B cell (primary cell): ENCODE measurements around the gene UBE2Q2. TPM values are rescaled to one million over a fixed set of nuclear protein-coding genes. Genes with fewer than 3 reads are reported as not detected.

Source experiments
- ATAC-seq: fragments of 200-7000 bp; cut with Tn5 transposase; one replicate; pipeline ENCODE4 v1.10.0; 2021; ENCODE audit warnings: low read depth, mild to moderate bottlenecking, moderate number of reproducible peaks, moderate library complexity
- CTCF ChIA-PET: fragments of 350-600 bp; sonication (Branson Sonifier 250); formaldehyde crosslinking; loops from one replicate; lab custom pipeline; 2021; ENCODE audit warnings: antibody characterized with exemption, inconsistent platforms; lab: Charles Lee
- POLR2A ChIA-PET: fragments of 350-600 bp; sonication (Branson Sonifier 250); formaldehyde crosslinking; loops from one replicate; lab custom pipeline; 2021; ENCODE audit warnings: antibody characterized with exemption; lab: Charles Lee
- DNase-seq: peaks from one replicate; pipeline ENCODE4 v3.0.0; 2013
- H2AFZ ChIP-seq: 2 replicates; pipeline ENCODE4 v1.6.1; 2012; ENCODE audit warnings: mild to moderate bottlenecking, low read depth, low read length; ENCODE audit not compliant: insufficient read depth, poor library complexity, severe bottlenecking
- H3K27ac ChIP-seq, 2 donors: 1 replicate in 1 of 2; 2 replicates in 1 of 2; pipeline ENCODE4 v1.5.1; 2012 to 2013; ENCODE audit warnings: low read length in 2 of 2, mild to moderate bottlenecking in 2 of 2, moderate library complexity in 1 of 2
- H3K27me3 ChIP-seq, 4 experiments: fragments of 200-600 bp in 1 of 4; sonication (generic) in 1 of 4; replicated peaks in 1 of 4; 1 replicate in 2 of 4; 2 replicates in 2 of 4; pipeline versions ENCODE4 v1.6.1 to v1.7.0; 2013 to 2016; ENCODE audit warnings: low read length in 3 of 4, mild to moderate bottlenecking in 2 of 4, mixed read lengths in 1 of 4, moderate library complexity in 1 of 4; ENCODE audit not compliant: insufficient read depth in 4 of 4, control insufficient read depth in 3 of 4; ENCODE audit errors: control extremely low read depth in 1 of 4
- H3K36me3 ChIP-seq, 2 experiments: replicated peaks in 1 of 2; 1 replicate in 1 of 2; 2 replicates in 1 of 2; pipeline versions ENCODE4 v1.6.1 to v1.7.1; 2013; ENCODE audit warnings: low read length in 1 of 2; ENCODE audit not compliant: insufficient read depth in 2 of 2, control insufficient read depth in 1 of 2; ENCODE audit errors: control extremely low read depth in 1 of 2, extremely low read depth in 1 of 2
- H3K4me1 ChIP-seq, 2 donors: fragments of 200-600 bp in 1 of 2; sonication (generic) in 1 of 2; 1 replicate in 1 of 2; 2 replicates in 1 of 2; pipeline versions ENCODE4 v1.5.1 to v1.6.1; 2013 to 2017; ENCODE audit warnings: low read length in 2 of 2; ENCODE audit not compliant: control insufficient read depth in 2 of 2, insufficient read depth in 2 of 2
- H3K4me2 ChIP-seq: replicated peaks from 2 replicates; pipeline ENCODE3; 2012; ENCODE audit warnings: mild to moderate bottlenecking, low read depth, low read length; ENCODE audit not compliant: poor library complexity, severe bottlenecking
- H3K4me3 ChIP-seq, 5 experiments: fragments of 200-600 bp in 1 of 5; sonication (generic) in 1 of 5; 1 replicate in 3 of 5; 2 replicates in 2 of 5; pipeline versions ENCODE4 v1.5.1 to v1.7.0; 2011 to 2016; ENCODE audit warnings: low read length in 4 of 5, mild to moderate bottlenecking in 4 of 5, low read depth in 2 of 5, control low read depth in 1 of 5, moderate library complexity in 1 of 5; ENCODE audit not compliant: insufficient read depth in 1 of 5; ENCODE audit errors: control extremely low read depth in 1 of 5, extremely low read depth in 1 of 5
- H3K79me2 ChIP-seq: fragments of 200-600 bp; sonication (generic); one replicate; pipeline ENCODE4 v1.6.0; 2016; ENCODE audit warnings: low read length; ENCODE audit not compliant: control insufficient read depth, insufficient read depth
- H3K9ac ChIP-seq: fragments of 200-600 bp; sonication (generic); 2 replicates; pipeline ENCODE4 v1.6.1; 2017; ENCODE audit warnings: mild to moderate bottlenecking, low read length, moderate library complexity
- H3K9me3 ChIP-seq, 3 donors: one replicate each; pipeline versions ENCODE4 v1.6.1 to v1.7.1; 2013; ENCODE audit warnings: low read length in 2 of 3; ENCODE audit not compliant: control insufficient read depth in 2 of 3, insufficient read depth in 1 of 3; ENCODE audit errors: control extremely low read depth in 1 of 3
- H4K20me1 ChIP-seq: 2 replicates; pipeline ENCODE4 v1.6.0; 2012; ENCODE audit warnings: mild to moderate bottlenecking, low read length; ENCODE audit not compliant: insufficient read depth, control insufficient read depth, poor library complexity, severe bottlenecking
- H3K27ac Mint-ChIP-seq: one replicate; pipeline ENCODE4 v1.8.0; 2021; ENCODE audit warnings: mixed read lengths
- H3K27me3 Mint-ChIP-seq: one replicate; pipeline ENCODE4 v1.8.0; 2021; ENCODE audit warnings: mixed read lengths
- H3K4me1 Mint-ChIP-seq: one replicate; pipeline ENCODE4 v1.8.0; 2021; ENCODE audit warnings: mixed read lengths
- H3K4me3 Mint-ChIP-seq: one replicate; pipeline ENCODE4 v1.8.0; 2021; ENCODE audit warnings: mixed read lengths
- H3K9me3 Mint-ChIP-seq: one replicate; pipeline ENCODE4 v1.8.0; 2022; ENCODE audit warnings: mixed read lengths; ENCODE audit not compliant: insufficient read depth
- CTCF ChIP-seq: fragments of 200-600 bp; IDR thresholded peaks from one replicate; pipeline ENCODE4 v1.8.0; 2022; ENCODE audit warnings: antibody characterized with exemption, mild to moderate bottlenecking
- EZH2 ChIP-seq: IDR thresholded peaks from 2 replicates; pipeline ENCODE4 v1.6.1; 2012; ENCODE audit warnings: borderline replicate concordance, low read depth, mild to moderate bottlenecking, moderate library complexity, low read length; ENCODE audit not compliant: insufficient read depth, poor library complexity, severe bottlenecking
- WGBS: methylation state at CpG from one replicate; pipeline ENCODE4 v1.1.5; 2013; ENCODE audit warnings: missing lambda C conversion rate; ENCODE audit not compliant: insufficient coverage; 5-methylcytosine and 5-hydroxymethylcytosine counted together
- intact Hi-C: fragments of 100-400 bp; cut with micrococcal nuclease; formaldehyde crosslinking; loops from one replicate; pipeline ENCODE4 v1.10.0; 2022
- polyA plus RNA-seq: library from polyadenylated mRNA; depleted of rRNA; stranded (reverse); fragments of >200 nt; gene quantifications from 2 replicates; pipeline ENCODE4 v1.2.3, GENCODE V29; 2012
- total RNA-seq, 2 donors: library from RNA; stranded (reverse); fragments of 120-200 nt in 1 of 2; gene quantifications; 1 replicate in 1 of 2; 2 replicates in 1 of 2; pipeline versions ENCODE4 v1.2.3 to v1.2.4, GENCODE V29; 2013 to 2022

The UBE2Q2 gene
- total and polyA plus RNA-seq, 2 donors (not counting 1 experiment from before 2014, with no cell fraction given), result 11.4 to 33.6 TPM

- no peak for ATAC-seq
- Histone ChIP-seq H3K9me3 (no peaks in the 10 kb centered on the region), H3K27ac (no peak overlapping the region), H3K79me2 (no peaks in the 10 kb centered on the region), H3K4me2 (no peak overlapping the region), H3K9ac (no peak overlapping the region), H3K36me3 (no peaks in the 10 kb centered on the region), H4K20me1 (no peaks in the 10 kb centered on the region), H3K27me3 (peaks cover 0 to 4% (median 0%) of the 10 kb centered on the region in 4 experiments), H2AFZ (no peak overlapping the region), H3K4me3 (no peak overlapping the region), H3K4me1 (no peaks in the 10 kb centered on the region)
- TF ChIP-seq CTCF (no peak), EZH2 (no peak)
- intact Hi-C loops, result no loop called here
- no peak overlapping the region for H3K4me3 Mint-ChIP-seq
- H3K4me1 Mint-ChIP-seq, result no peaks in the 10 kb centered on the region
- H3K9me3 Mint-ChIP-seq, result no peaks in the 10 kb centered on the region
- WGBS, result 100% methylated on average over 3 of the region's 9 CpGs
- CTCF ChIA-PET, result no interaction called here
- DNase-seq, result no peak
- H3K27me3 Mint-ChIP-seq, result peaks cover 14% of the 10 kb centered on the region
- H3K27ac Mint-ChIP-seq, result no peak overlapping the region
- POLR2A ChIA-PET, result no interaction called here
Observed at GRCh38 chr15:75828429-75828828, 14.8 kb upstream of the UBE2Q2 start.

GRCh38 chr15:75830910-75831805 lies 12.1 kb upstream of the UBE2Q2 start:
- no peak overlapping the region for H3K4me3 Mint-ChIP-seq
- no peak overlapping the region for H2AFZ ChIP-seq
- H3K4me1 Mint-ChIP-seq, result no peaks in the 10 kb centered on the region
- ChIA-PET CTCF (no interaction called here), POLR2A (no interaction called here)
- H3K4me3 ChIP-seq, result no peak overlapping the region
- ATAC-seq (no peak), DNase-seq (no peak)
- peaks cover 0 to 4% (median 0%) of the 10 kb centered on the region in 4 experiments for H3K27me3 ChIP-seq
- no peak overlapping the region for H3K9ac ChIP-seq
- H3K27me3 Mint-ChIP-seq, result peaks cover 8% of the 10 kb centered on the region
- H4K20me1 ChIP-seq, result no peaks in the 10 kb centered on the region
- no CpG with 5 or more reads among the region's 8 CpGs for WGBS
- no peaks in the 10 kb centered on the region for H3K79me2 ChIP-seq
- no peaks in the 10 kb centered on the region for H3K4me1 ChIP-seq
- H3K9me3 Mint-ChIP-seq, result no peaks in the 10 kb centered on the region
- TF ChIP-seq EZH2, result no peak
- no peak for TF ChIP-seq CTCF
- H3K4me2 ChIP-seq, result no peak overlapping the region
- no peaks in the 10 kb centered on the region for H3K9me3 ChIP-seq
- H3K36me3 ChIP-seq, result no peaks in the 10 kb centered on the region
- H3K27ac ChIP-seq, result no peak overlapping the region
- H3K27ac Mint-ChIP-seq, result no peak overlapping the region
- intact Hi-C loops, result no loop called here
